GM12864 (cell line): ENCODE data around the gene NCOA4.
A peak's percentile ranks its signal among the peaks of the same experiment; 100 is the strongest.
"Not testable (repeated sequence)": the region's sequence is repeated elsewhere in the genome, so short reads cannot be mapped to it uniquely, and the experiment has no call there.

Source experiments
- DNase-seq: peaks from one replicate; pipeline ENCODE4 v3.0.0-alpha.2; 2011; ENCODE audit warnings: low read depth
- H3K4me3 ChIP-seq: 2 replicates; pipeline ENCODE4 v1.5.1; 2011; ENCODE audit warnings: mild to moderate bottlenecking, low read depth, low read length, control low read depth
- TF ChIP-seq, protein P1 (sequence below): IDR thresholded peaks from 2 replicates; pipeline ENCODE4 v1.5.1; 2011; ENCODE audit warnings: low read depth, mild to moderate bottlenecking, moderate library complexity, low read length, control low read depth, inconsistent platforms; ENCODE audit errors: missing control alignments

NCOA4 gene

DNA sequence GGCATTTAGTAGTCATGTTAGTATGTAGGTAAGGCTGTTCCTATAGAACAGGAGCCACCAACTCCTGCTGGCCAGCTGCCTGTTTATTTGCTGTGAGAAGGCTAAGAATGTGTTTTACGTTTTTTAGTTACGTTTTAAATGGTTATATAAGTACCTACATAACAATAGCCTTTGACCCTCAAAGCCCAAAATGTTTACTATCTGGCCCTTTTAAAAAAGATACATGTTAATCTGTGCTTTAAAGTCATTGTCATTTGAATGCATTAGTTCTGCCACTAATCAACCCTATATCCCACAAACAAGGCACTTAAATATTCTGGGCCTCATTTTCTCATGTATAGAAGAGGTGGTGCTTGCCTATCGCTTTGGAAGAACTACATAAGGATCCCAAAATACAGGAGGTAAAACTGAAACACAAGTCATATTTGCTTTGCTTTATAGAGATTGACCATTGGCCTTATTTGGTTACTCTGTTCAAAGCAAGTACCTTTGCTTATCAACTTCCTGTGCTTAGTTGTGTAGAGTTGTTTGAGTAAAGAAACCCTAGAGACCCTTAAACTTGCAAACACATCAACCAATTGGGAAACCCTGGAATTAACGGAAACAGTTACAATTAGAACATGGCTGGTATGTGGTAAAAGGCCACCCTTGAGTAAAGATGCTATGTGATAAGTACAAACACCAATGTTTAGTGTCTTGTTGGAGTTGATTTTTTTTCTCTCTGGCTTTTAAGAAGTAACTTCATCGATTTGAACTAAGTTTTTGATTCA lies 32.2 kb downstream of the NCOA4 start:
- no peak overlapping the region for H3K4me3 ChIP-seq
- TF ChIP-seq, protein P1, sequence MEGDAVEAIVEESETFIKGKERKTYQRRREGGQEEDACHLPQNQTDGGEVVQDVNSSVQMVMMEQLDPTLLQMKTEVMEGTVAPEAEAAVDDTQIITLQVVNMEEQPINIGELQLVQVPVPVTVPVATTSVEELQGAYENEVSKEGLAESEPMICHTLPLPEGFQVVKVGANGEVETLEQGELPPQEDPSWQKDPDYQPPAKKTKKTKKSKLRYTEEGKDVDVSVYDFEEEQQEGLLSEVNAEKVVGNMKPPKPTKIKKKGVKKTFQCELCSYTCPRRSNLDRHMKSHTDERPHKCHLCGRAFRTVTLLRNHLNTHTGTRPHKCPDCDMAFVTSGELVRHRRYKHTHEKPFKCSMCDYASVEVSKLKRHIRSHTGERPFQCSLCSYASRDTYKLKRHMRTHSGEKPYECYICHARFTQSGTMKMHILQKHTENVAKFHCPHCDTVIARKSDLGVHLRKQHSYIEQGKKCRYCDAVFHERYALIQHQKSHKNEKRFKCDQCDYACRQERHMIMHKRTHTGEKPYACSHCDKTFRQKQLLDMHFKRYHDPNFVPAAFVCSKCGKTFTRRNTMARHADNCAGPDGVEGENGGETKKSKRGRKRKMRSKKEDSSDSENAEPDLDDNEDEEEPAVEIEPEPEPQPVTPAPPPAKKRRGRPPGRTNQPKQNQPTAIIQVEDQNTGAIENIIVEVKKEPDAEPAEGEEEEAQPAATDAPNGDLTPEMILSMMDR = no peak
- DNase-seq = no peak

DNA sequence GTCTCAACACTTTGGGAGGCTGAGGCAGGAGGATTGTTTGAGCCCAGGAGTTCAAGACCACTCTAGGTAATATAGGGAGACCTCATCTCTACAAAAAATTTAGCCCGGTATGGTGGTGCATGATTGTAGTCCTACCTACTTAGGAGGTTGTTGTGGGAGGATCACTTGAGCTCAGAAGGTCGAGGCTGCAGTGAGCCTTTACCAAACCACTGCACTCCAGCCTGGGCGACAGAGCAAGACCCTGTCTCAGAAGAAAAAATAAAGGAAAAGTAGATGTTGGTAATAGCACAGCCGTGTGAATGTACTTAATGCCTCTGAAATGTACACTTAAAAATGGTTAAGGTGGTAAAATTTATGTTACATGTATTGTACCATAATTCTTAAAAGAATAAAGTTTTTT lies 32.9 kb downstream of the NCOA4 start:
- no peak for DNase-seq
- TF ChIP-seq, protein P1 = no peak
- no peak overlapping the region for H3K4me3 ChIP-seq

DNA sequence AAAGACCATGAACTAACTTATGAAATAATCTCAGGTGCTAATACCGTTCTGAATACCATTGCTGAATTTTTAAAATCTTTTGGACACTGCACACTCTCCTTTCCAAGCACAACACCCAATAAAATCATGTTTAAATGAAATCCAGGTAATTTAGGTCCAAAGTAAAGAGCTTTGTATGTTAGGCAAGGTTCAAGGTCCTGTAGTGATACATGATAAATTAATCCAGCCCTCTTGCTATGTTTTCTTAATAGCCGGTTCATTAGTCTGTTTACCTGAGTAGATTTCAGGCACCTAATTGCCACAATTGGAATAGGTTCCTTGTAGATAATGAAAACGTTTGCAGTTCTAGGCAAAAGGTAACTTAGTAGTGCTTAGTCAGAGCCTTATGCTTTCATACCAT lies 44.8 kb downstream of the NCOA4 start:
- DNase-seq, H3K4me3 ChIP-seq: not testable (repeated sequence)

DNA sequence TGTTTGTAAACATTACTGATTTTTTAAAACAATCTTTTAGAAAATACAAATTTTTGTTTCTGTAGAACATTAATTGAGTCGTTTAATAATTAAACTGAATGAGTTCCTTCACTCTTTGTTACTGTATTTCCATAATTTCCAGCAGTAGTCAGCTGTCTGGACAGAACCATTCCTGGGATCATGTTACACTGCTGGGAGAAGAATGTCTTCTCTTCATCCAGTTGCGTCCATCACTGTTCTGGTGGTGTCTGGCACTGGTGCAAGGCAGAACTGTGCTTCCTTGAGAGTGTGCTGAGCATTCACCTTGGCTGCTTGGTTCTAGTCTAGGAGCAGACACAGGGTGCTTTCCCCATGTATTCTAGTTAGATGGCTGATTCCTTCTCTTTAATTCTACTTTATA lies 46.0 kb downstream of the NCOA4 start:
- DNase-seq, H3K4me3 ChIP-seq: not testable (repeated sequence)

DNA sequence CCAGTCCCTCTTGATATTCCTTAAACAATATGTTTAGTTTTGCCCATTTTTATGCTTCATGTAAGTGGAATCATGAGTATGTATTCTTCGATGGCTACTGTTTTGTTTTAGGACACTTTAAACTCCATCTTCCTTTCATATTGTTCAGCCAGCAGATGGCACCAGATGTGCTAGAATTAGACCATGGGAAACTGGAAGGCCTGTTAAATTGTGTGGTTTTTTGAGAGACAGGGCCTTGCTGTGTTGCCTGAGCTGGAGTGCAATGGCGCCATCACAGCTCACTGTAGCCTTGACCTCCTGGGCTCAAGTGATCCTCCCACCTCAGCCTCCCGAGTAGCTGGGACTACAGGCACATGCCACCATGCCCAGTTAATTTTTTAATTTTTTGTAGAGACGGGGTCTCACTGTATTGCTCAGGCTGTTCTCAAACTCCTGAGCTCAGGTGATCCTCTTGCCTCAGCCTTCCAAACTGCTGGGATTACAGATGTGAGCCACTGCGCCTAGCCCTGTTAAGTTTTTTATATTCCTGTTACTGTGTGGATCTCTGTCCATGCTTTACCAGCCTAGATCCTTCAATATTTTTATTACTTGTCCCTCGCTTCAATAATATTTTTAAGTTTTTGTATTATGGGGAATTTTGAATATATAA lies 46.8 kb downstream of the NCOA4 start:
- TF ChIP-seq, protein P1 = peak; percentile 31
- DNase-seq = not testable (repeated sequence)

DNA sequence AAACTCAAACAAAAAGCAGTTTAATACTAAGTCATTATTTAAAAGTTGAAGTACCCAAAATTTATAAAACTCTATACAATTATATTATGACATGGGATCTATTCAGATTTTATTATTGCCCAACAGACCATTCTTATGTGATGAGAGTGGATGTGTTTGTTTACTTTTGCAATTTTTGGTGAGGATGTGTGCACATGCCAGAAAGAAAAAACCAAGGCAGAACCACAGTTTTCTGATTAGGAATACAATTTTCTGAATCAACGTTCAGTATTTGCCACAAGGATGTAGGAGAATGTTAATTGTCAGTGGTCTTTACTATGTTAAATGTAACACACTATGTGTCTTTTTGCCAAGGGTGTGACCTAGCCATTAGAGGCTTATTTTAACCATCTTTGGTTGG lies 49.1 kb downstream of the NCOA4 start:
- not testable (repeated sequence) for H3K4me3 ChIP-seq, DNase-seq

More for the DNA sequence above, 46.8 kb downstream of the NCOA4 start:
- H3K4me3 ChIP-seq = not testable (repeated sequence)

DNA sequence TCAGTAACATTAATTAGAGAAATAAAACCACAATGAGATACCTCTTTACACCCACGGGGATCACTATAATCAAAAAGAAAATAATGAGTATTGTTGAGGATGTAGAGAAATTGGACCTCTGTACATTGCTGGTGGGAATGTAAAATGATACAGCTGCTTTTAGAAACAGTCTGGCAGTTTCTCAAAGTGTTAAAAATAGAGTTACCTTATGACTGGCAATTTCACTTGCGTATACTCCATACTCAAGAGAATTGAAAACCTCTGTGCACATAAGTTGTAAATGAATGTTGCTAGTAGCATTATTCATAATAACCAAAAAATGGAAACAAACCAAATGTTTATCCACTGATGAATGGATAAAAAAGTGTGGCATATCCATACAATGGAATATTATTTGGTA lies 51.9 kb downstream of the NCOA4 start:
- not testable (repeated sequence) for DNase-seq

DNA sequence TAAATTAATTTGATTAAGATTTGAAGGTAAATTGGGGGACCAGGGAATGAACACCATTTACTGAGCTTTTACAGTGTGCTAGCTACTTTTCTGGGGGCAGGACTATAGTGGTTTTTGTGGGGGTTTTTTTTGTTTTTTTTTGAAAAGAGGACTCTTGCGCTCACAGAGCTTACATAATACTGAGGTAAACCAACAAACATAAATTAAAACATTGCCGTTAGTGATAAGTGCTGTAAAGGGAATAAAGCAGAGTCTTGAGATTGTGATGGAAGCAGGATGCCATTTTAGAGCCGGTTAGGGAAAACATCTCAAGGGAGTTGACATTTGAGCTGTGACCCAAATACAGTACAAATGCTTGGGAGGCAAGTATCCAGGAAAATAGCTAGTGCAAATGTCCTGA lies 56.4 kb downstream of the NCOA4 start:
- DNase-seq, H3K4me3 ChIP-seq: not testable (repeated sequence)

More for the DNA sequence above, 51.9 kb downstream of the NCOA4 start:
- H3K4me3 ChIP-seq = not testable (repeated sequence)

DNA sequence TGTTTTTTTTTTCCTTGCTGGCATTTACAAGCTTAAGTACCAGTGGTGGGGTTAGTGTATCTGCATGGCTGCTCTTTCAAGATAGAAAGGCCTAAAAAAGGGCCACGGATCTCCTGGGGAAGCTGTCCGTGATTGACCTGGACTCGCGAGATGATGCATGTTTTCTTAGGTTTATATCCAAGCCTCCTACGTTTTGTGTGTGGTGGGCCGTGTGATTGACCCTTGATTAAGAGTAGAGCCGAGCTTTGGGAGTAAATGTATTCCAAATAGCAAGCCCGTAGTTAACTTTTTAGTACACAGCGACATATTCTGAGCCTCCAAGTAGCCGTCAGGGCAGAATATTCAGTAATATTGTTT lies 57.6 kb downstream of the NCOA4 start:
- DNase-seq = not testable (repeated sequence)
- H3K4me3 ChIP-seq = peak overlapping the region; percentile 58

DNA sequence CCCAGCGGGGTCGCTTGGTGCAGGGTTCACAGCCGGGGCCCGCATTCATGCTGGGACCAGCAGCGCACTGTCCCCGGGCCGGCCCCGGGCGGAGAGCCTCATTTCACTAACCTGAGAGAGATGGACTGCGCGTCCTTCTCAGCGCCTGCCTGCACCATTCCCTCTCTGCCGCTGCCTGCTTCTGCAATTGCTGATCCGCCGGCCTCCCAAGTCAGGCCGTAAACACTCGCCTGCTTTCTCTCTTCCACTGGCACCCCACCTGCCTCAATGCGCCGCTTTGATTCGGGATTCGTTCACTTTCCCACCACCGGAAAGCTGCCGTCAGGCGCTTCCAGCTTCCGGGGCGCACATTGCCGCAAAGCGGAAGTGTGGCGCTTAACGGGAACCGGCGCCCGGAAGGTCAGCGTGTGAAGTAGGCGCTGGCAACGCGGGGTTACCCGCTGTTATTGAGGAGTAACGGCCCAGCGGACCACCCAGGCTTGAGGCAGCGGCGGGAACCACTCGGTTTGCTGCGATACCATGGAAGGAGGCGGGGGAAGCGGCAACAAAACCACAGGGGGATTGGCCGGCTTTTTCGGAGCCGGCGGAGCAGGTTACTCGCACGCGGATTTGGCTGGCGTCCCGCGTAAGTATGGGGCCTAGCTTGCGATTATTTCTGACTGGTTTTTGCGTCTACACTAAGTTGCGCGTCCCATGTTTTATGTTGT lies 58.2 kb downstream of the NCOA4 start, which contains the start of gene TIMM23:
TIMM23 (plus strand) TSS at position 384 of the 707 bp plus-strand sequence; CDS start at position 520, 136 bp downstream.
- peak; percentile 44 for DNase-seq
- peak within 1 kb of the TSS; percentile 58 for H3K4me3 ChIP-seq

DNA sequence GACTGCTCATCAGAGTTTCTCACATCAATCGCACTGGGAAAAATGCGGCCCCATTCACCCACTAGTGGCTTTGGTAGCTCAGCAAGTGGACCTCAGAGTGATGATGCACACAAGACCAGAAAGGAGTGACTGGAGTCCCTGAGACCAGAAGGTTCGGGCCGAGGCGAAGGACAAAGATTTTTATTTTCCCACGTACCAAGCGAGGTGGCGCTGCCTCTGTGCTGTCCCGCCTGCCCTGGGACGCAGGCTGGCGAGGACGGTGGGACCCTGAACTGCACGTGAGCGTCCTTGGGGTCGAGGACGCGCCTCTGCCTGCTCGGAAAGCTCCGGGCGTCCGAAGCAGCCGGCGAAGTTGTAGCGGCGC lies 58.7 kb downstream of the NCOA4 start:
- H3K4me3 ChIP-seq = peak overlapping the region; percentile 58
- not testable (repeated sequence) for DNase-seq

DNA sequence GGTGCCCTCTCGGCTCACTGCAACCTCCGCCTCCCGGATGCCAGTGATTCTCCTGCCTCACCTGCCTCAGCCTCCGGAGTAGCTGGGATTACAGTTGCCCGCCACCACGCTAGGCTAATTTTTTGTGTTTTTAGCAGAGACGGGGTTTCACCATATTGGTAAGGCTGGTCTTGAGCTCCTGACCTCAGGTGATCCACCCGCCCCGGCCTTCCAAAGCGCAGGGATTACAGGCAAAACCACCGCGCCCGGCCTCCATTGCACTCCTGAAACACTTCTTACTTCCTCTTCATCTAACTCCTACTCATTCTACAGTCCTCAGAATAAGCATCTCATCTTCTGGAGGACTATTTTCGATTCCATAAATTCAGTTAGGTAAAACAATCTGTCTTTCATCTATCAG lies 59.4 kb downstream of the NCOA4 start:
- not testable (repeated sequence) for DNase-seq
- peak overlapping the region; percentile 58; the same call in 1 of the 2 replicates for H3K4me3 ChIP-seq

DNA sequence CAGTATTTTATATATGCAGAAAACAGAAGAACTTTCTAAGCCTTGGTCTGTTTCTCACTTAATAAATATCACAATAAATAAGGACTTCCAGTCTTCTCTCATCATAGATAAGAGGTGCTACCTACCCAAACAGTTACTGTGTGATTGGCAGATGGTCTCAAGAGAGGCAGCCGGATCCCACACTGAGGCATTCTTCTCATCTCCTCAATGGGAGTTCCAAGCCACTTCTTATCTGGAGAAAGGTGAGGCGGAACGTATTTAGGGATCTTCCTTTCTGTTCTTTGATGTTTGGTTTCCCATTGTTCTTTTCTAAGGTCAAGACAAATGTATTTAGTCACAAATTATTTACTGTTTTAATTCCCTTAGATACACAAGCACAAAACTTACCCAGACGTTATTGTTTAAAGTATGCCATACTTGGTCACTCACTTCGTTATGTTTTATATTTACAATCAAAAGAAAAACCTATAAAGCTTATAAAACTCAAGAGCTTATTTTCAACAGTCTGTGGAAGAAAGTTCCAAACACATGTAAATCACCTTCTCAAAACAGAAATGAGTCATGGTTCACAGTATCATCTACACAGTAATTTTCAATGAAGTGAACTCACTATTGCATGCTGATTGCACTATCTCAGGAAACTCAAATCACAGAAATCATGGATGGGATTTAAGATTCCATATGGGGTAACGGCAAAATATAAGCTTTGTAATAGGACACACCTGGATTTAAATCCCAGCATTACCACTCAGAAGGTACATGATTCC lies 67.6 kb downstream of the NCOA4 start:
- not testable (repeated sequence) for DNase-seq, H3K4me3 ChIP-seq

DNA sequence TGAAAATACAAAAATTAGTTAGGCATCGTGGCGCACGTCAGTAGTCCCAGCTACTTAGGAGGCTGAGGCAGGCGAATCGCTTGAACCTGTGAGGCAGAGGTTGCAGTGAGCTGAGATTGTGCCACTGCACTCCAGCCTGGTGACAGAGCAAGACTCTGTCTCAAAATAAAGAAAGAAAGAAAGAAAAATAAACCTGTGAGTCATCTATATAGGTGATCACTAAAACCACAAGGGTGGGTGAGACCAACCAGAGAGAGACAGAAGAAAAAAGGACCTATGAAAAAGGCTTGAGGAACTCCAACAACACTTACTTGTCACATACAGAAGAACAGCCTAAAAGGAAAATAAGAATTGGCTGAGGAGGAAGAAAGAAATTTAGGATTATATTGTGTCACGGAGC lies 72.5 kb downstream of the NCOA4 start:
- not testable (repeated sequence) for DNase-seq, H3K4me3 ChIP-seq

DNA sequence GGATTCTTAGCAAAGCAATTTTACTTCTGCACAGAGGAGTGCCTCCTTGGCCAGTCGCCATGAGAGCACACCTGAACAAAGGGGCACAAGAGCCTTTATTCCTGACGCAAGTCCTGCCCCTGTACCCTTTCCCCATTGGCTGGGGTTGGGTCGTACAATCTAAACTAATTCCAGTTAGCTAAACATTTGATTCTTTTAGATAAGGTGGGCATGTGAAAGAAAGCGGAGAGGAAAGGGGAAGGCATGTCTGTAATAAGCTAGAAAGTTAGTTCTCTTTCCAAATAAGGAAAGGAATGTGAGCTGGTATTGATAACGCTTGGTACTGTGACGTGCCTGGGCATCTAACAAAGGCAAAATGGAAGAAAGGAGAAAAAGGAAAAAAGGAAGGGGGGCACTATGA lies 73.8 kb downstream of the NCOA4 start:
- not testable (repeated sequence) for DNase-seq, H3K4me3 ChIP-seq
